ENCODE results near the gene NEK9.

The NEK9 gene

GRCh38 chr14:75067212-75067611 lies 59.6 kb downstream of the NEK9 start:
- DNase-seq (ENCODE audit: low spot score), result no peak

DNA sequence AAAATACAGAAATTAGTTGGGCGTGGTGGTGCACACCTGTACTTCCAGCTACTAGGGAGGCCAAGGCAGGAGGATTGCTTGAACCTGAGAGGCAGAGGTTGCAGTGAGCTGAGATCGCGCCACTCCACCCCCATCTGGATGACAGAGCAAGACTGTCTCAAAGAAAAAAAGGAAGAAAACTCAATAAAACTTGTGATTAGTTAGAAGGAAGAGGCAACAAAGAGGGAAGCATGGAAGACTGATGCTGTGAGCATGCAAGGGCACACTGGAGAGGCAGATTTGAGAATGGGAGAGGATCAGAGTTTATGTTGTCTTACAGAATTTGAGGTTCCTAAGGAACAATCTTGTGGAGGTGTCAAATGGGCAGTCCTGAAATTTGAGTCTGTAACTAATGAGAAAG lies 60.2 kb downstream of the NEK9 start:
- no peak for DNase-seq (ENCODE audit: low spot score)

DNA sequence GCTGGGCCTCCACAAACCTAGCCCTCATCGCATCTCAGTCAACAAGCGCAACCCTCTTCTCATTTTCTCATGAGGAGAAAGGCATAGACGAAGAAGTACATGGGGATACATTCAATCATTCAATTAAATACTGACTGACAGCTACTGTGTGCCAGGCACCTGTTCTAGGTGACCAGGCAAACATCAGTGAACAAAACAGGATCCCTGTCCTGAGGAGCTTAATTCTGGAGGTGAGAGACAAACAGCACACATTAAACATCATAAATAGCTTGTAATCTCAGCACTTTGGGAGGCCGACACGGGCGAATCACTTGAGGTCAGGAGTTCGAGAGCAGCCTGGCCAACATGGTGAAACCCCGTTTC lies 62.7 kb downstream of the NEK9 start:
- no peak for DNase-seq (ENCODE audit: low spot score)

GRCh38 chr14:75063491-75064204 lies 63.2 kb downstream of the NEK9 start, which contains the start of gene ACYP1:
Gene ACYP1 (minus strand): TSS chr14:75064024. CDS start chr14:75063553, 471 bp downstream.
- peak; percentile 93 for DNase-seq (ENCODE audit: low spot score)

GRCh38 chr14:75063013-75063412 lies 63.8 kb downstream of the NEK9 start:
- DNase-seq (ENCODE audit: low spot score), result peak; percentile 4

DNA sequence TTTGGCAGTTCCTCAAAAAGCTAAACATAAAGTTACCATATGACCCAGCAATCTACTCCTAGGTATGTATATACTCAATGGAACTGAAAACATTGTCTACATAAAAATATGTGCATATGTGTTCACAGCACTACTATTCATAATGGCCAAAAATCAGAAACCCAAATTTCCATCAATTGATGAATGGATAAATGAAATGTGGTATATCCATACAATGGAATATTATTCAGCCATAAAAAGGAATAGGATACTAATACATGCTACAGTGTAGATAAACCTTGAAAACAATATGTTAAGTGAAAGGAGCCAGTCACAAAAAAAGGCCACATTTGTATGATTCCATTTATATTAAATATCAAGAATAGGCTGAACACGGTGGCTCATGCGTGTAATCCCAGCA lies 66.4 kb downstream of the NEK9 start:
- no peak for DNase-seq (ENCODE audit: low spot score)

DNA sequence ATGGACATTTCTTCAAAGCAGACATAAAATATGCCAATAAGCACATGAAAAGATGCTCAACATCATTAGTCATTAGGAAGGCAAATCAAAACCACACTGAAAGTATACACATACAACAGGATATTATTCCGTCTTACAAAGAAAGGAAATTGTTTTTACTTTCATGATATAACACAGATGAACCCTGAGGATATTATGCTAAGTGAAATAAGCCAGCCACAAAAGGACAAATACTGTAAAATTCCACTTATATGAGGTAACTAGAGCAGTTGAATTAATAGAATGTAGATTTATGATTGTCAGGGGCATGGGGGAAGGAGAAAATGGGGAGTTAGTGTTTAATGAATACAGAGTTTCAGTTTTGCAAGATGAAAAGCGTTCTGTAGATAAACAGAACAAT lies 67.2 kb downstream of the NEK9 start:
- DNase-seq (ENCODE audit: low spot score), result no peak

DNA sequence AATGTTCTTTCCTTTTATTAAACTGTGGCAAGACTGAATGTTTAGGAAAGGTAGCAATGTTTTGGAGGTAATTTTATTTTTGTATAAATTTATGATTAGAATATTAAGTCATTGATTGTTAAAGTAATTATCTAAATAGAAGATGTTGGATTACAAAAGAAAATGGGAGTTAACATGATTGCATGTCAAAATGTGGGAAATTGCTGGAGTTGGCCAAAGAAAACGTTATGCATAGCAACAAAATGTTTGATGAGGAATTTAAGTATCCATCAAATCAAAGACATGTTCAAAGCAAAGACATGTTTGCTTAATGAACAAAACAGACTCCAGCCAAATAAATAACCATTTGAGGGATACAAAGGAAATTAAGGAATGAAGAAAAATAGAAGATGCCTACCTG lies 72.4 kb downstream of the NEK9 start:
- no peak for DNase-seq (ENCODE audit: low spot score)

- DNase-seq (ENCODE audit: low spot score), result no peak
Measured at GRCh38 chr14:75053396-75054291, 73.2 kb downstream of the NEK9 start.

DNA sequence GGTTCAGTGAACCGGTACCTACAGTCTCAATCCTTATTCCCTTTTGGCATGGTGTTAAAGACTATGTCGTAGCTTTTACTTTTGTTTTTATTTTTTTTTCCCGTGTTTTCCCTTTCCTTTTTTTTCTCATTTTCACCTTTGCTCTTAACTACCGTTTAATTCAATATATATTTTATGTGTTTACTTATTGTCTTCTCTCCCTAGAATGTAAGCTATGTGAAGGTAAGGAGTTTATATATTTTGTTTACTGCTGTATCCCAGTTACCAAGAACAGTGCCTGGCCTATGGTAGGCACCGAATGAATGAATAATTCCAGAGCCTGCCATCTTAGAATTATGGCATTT lies 75.3 kb downstream of the NEK9 start:
- DNase-seq (ENCODE audit: low spot score), result no peak

DNA sequence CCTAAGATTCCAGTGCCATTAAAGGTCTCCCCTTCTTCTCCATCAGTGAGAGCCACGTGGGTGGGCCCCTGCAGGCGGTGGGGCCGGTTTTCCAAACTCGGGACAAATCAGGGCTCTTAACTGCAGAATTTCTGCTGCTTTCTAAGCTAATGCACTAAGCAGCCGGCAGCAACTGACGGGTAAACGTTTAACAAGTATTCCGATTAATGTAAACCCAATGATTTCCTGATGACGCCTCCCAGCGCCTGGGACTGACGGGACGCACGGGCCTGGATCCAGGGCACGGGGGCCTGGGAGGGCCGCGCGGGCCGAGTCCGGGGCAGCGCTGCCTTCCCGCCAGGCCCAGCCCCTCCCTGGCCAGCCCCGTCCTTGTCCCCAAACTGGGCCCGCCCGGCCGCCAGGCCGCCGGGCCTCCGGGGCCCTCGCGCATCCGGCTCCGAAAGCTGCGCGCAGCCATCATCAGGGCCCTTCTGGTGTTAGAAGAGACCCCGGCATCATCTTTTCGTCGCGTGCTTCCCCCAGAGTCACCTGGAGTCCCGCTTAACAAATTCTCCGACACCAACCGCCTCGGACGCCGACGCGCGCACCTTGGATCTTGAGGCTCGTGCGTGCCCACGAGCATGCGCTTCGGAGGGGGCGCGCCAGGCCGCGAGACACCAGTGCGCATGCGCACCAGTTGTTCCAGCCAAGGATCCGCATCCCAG lies 75.8 kb downstream of the NEK9 start, which contains the start of gene MLH3:
Gene MLH3, minus strand, starts transcription at position 616 of the 704 bp plus-strand sequence. CDS start 1,812 bp downstream, outside the sequence.
- DNase-seq (ENCODE audit: low spot score), result peak; percentile 74

DNA sequence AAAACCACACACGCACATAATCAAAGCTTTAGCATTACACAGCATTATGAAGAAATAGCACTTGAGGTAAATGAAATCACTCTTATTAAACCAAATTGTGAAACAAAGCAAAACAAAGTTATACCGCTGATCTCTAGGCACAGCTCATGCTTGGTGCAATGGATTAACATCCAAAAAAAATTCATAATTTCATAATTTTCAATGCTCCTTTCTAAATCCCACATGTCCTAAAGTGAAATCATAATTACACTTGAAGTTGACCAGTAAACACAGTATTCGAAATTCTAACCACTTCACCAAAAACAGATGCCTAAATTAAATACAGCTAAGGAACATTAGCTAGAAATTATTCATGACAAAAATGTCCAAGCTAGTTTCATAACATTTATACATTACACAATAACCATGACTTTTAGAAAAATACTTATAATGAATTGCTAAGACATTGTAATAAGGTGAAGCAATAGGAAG lies 77.1 kb downstream of the NEK9 start:
- no peak for DNase-seq (ENCODE audit: low spot score)

- DNase-seq (ENCODE audit: low spot score), result no peak
Measured at GRCh38 chr14:75049136-75049535, 77.7 kb downstream of the NEK9 start.

- no peak for DNase-seq (ENCODE audit: low spot score)
Measured at GRCh38 chr14:75048101-75048500, 78.7 kb downstream of the NEK9 start.

GRCh38 chr14:75047506-75047905 lies 79.3 kb downstream of the NEK9 start:
- DNase-seq (ENCODE audit: low spot score), result no peak

DNA sequence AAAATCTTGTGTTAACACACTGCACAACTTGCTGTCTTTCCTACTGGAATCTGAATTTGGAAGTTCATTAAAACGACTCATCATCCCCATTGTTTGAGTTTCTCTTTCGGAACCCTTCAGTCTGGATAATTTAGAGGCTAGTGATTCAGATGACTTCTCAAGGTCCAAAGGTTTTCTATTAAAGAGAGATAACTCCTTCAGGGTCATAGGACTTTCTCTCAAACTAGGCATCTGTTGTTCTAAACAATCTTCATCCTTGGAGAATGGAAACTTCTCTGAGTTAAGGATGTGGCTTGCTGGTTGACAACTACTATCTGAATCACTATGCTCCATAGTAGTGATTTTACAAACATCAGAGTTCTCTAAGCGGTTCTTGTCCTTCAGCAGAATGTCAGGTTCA lies 79.9 kb downstream of the NEK9 start:
- no peak for DNase-seq (ENCODE audit: low spot score)

GRCh38 chr14:75046275-75046674 lies 80.6 kb downstream of the NEK9 start:
- DNase-seq (ENCODE audit: low spot score), result no peak

DNA sequence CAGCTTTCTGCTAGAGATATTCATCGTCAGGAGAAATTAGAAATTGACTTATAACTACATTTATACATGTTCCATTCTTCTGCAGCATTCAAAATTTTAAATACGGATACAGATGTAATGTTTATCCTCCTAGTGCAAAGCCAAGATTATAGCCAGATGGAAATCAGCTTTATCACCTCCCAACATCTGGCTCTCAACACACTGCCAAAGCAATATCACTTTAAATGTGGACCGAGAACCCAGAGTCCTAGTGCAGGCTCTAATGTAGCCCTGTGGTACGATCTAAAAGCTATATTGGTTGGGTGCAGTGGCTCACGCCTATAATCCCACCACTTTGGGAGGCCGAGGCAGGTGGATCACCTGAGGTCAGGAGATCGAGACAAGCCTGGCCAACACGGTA lies 82.1 kb downstream of the NEK9 start:
- no peak for DNase-seq (ENCODE audit: low spot score)

DNA sequence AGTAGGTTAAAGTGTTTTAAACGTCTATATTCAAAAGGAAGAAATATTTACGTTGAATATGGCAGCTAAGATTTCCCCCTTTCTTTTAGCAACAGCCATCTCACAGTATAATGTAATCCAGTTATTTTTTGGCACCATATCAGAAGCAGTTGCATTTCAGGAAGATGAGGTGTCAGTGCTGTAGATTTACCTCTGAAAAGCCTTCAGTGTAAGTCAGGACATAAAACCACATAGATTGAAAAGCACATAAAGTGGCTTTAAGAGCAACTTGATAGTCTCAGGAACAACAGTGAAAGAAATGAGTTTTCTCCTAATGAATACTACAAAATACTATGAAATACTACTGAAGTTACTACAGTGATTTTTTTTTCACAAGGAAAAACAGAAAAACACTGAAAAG lies 82.5 kb downstream of the NEK9 start:
- DNase-seq (ENCODE audit: low spot score), result no peak

DNA sequence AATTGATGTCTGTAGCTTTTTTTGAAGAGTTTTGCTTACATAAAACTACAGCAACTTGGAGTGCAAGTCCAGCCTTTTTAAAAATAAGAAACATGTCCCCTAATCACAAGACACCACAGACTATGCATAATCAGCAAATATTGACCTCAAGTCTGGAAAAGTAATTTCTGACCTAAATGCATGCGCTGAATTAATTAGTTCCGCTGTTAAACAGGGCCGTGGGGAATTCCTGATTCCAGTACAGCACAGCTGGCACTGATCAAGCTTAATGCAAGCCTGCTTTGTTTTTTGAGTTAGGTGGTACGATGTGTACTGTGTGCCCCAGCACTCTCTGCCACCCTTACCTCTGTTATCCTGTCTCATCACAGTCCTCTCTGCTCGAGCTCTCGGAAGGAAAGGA lies 84.8 kb downstream of the NEK9 start:
- DNase-seq (ENCODE audit: low spot score), result no peak

DNA sequence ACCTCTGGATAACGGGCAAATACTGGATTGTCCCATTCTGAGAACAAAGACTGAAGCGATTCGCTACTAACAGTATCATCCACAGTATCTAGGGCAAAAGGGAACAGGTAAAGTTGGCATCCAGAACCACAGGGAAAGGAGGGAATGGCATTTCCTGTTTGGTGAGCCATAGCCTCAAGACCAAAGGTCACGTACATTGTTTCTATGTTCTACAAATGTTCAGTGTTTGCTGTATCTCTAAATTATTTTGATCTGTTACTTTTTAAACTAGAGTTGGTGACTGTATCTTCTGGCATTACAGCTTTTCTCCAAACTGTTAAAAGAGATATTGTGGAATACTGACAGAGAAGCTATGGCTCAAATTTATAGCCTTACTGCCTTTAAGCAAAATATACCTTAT lies 85.2 kb downstream of the NEK9 start:
- DNase-seq (ENCODE audit: low spot score), result no peak

GRCh38 chr14:75040959-75041358 lies 85.9 kb downstream of the NEK9 start:
- no peak for DNase-seq (ENCODE audit: low spot score)

DNA sequence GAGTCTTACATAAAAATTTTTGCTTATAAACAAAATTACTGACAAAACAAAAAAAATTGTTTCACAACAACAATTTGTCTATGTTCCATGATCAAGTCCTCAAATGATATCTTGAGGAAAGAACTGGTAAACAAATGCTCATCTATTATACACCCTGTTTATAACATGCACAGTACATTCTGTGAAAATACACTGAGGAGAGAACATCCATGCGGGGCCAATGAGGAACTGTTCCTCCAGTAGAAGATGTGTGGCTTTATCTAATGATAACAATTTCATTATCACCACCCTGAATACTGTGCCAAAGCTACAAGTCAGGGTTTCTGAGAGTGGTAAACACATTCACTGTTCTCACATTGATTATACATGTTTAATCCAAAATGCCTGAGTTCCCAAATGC lies 86.3 kb downstream of the NEK9 start:
- DNase-seq (ENCODE audit: low spot score), result no peak
